ENCODE results near the gene PRKAR2A.
A peak's percentile ranks its signal among the peaks of the same experiment; 100 is the strongest.

PRKAR2A gene

GRCh38 chr3:48708481-48708889 is 139.2 kb downstream of the PRKAR2A start:
- TF ChIP-seq CTCF (IDR thresholded peaks at IDR 0.05; ENCODE audit: low read depth, low read length, missing control alignments) = no peak
- DNase-seq (ENCODE audit: low read depth) = no peak
- no peak overlapping the region for H3K4me3 ChIP-seq (ENCODE audit: low read depth, low read length)

- TF ChIP-seq CTCF (IDR thresholded peaks at IDR 0.05; ENCODE audit: low read depth, low read length, missing control alignments) = no peak
- H3K4me3 ChIP-seq (ENCODE audit: low read depth, low read length) = no peak overlapping the region
- no peak for DNase-seq (ENCODE audit: low read depth)
Observed at GRCh38 chr3:48707157-48707556, 140.5 kb downstream of the PRKAR2A start.

- TF ChIP-seq CTCF (IDR thresholded peaks at IDR 0.05; ENCODE audit: low read depth, low read length, missing control alignments) = no peak
- no peak for DNase-seq (ENCODE audit: low read depth)
- H3K4me3 ChIP-seq (ENCODE audit: low read depth, low read length) = no peak overlapping the region
Observed at GRCh38 chr3:48702320-48702920, 145.3 kb downstream of the PRKAR2A start.

- DNase-seq (ENCODE audit: low read depth) = no peak
- H3K4me3 ChIP-seq (ENCODE audit: low read depth, low read length) = no peak overlapping the region
- TF ChIP-seq CTCF (IDR thresholded peaks at IDR 0.05; ENCODE audit: low read depth, low read length, missing control alignments) = no peak
Observed at GRCh38 chr3:48700731-48701405, 146.8 kb downstream of the PRKAR2A start.

- DNase-seq (ENCODE audit: low read depth) = no peak
- no peak overlapping the region for H3K4me3 ChIP-seq (ENCODE audit: low read depth, low read length)
- no peak for TF ChIP-seq CTCF (IDR thresholded peaks at IDR 0.05; ENCODE audit: low read depth, low read length, missing control alignments)
Observed at GRCh38 chr3:48698891-48699290, 148.8 kb downstream of the PRKAR2A start.

GRCh38 chr3:48697952-48698351 is 149.7 kb downstream of the PRKAR2A start:
- H3K4me3 ChIP-seq (ENCODE audit: low read depth, low read length) = no peak overlapping the region

More at GRCh38 chr3:48697952-48698351, 149.7 kb downstream of the PRKAR2A start:
- peak; percentile 5 for TF ChIP-seq CTCF (IDR thresholded peaks at IDR 0.05; ENCODE audit: low read depth, low read length, missing control alignments)
- DNase-seq (ENCODE audit: low read depth) = no peak

Measured in GM12864 (cell line).